ENCODE measurements around the gene C7orf57. TPM values are rescaled to one million over a fixed set of nuclear protein-coding genes. Genes with fewer than 3 reads are reported as not detected.

C7orf57 gene
- total RNA-seq, 1 experiment from 2014 or later = 3.2 TPM

GRCh38 chr7:48006866-48007265, 28.5 kb upstream of the C7orf57 start:
- intact Hi-C loops (cut with micrococcal nuclease; ENCODE audit: unreplicated experiment) = no loop called here
- no peak for DNase-seq (ENCODE audit: low read depth, low spot score)
- in situ Hi-C loops (cut with HindIII; ENCODE audit: low pct_unique_long_range_greater_than_20kb, low sequenced_read_pairs) = no loop called here
- H3K27ac ChIP-seq (ENCODE audit: low read length) = no peak overlapping the region
- 0 out of 2 replicates have a peak, but pooled peaks cover 4% of the 10 kb centered on the region for H3K4me1 ChIP-seq (ENCODE audit: control insufficient read depth, insufficient read depth, low read length)
- no TSS peak for BruUV-seq (replicated peaks)
- no peaks in the 10 kb centered on the region for H3K36me3 ChIP-seq (ENCODE audit: control insufficient read depth, insufficient read depth, low read length)
- TF ChIP-seq REST (IDR thresholded peaks at IDR 0.05; ENCODE audit: insufficient read depth in 1 of 2, low read depth in 2 of 2, low read length in 1 of 2) = no peak
- no peak for TF ChIP-seq CTCF (IDR thresholded peaks at IDR 0.05)
- TF ChIP-seq SIN3A (IDR thresholded peaks at IDR 0.05; ENCODE audit: borderline replicate concordance, insufficient read depth, low read depth, low read length) = no peak
- TF ChIP-seq POLR2AphosphoS5 (IDR thresholded peaks at IDR 0.05; ENCODE audit: low read depth, low read length) = no peak
- TF ChIP-seq TCF7L2 (IDR thresholded peaks at IDR 0.05; ENCODE audit: low read depth, low read length) = no peak
- no peak overlapping the region for H3K4me3 ChIP-seq (ENCODE audit: low read depth in 2 of 2, low read length in 2 of 2)
- no peaks in the 10 kb centered on the region for H3K9me3 ChIP-seq (ENCODE audit: control insufficient read depth, insufficient read depth, low read depth, low read length)
- ChIA-PET POLR2A (no interaction called here), CTCF (no interaction called here)
- ATAC-seq = no peak
- no peaks in the 10 kb centered on the region for H3K27me3 ChIP-seq (ENCODE audit: control insufficient read depth, insufficient read depth, low read length)

- in situ Hi-C loops (cut with HindIII; ENCODE audit: low pct_unique_long_range_greater_than_20kb, low sequenced_read_pairs) = no loop called here
- H3K36me3 ChIP-seq (ENCODE audit: control insufficient read depth, insufficient read depth, low read length) = no peaks in the 10 kb centered on the region
- CTCF ChIA-PET = no interaction called here
- ATAC-seq (no peak), DNase-seq (ENCODE audit: low read depth, low spot score) (no peak)
- no peak overlapping the region for H3K4me3 ChIP-seq (ENCODE audit: low read depth in 2 of 2, low read length in 2 of 2)
- no peak overlapping the region for H3K27ac ChIP-seq (ENCODE audit: low read length)
- 0 out of 2 replicates have a peak, but pooled peaks cover 4% of the 10 kb centered on the region for H3K4me1 ChIP-seq (ENCODE audit: control insufficient read depth, insufficient read depth, low read length)
- no TSS peak for BruUV-seq (replicated peaks)
- no peaks in the 10 kb centered on the region for H3K27me3 ChIP-seq (ENCODE audit: control insufficient read depth, insufficient read depth, low read length)
- no peaks in the 10 kb centered on the region for H3K9me3 ChIP-seq (ENCODE audit: control insufficient read depth, insufficient read depth, low read depth, low read length)
- TF ChIP-seq POLR2AphosphoS5 (IDR thresholded peaks at IDR 0.05; ENCODE audit: low read depth, low read length) (no peak), SIN3A (IDR thresholded peaks at IDR 0.05; ENCODE audit: borderline replicate concordance, insufficient read depth, low read depth, low read length) (no peak), CTCF (IDR thresholded peaks at IDR 0.05) (no peak), REST (IDR thresholded peaks at IDR 0.05; ENCODE audit: insufficient read depth in 1 of 2, low read depth in 2 of 2, low read length in 1 of 2) (no peak), TCF7L2 (IDR thresholded peaks at IDR 0.05; ENCODE audit: low read depth, low read length) (no peak)
- POLR2A ChIA-PET = no interaction called here
- intact Hi-C loops (cut with micrococcal nuclease; ENCODE audit: unreplicated experiment) = no loop called here
Observed at GRCh38 chr7:48009257-48009656, 26.1 kb upstream of the C7orf57 start.
